HCT116 (cell line): ENCODE data around the gene USP9X. TPM values are rescaled to one million over a fixed set of nuclear protein-coding genes. Genes with fewer than 3 reads are reported as not detected.

Source experiments
- ATAC-seq: fragments of 200-7000 bp; cut with Tn5 transposase; 2 replicates; pipeline ENCODE4 v1.9.1; 2020; ENCODE audit warnings: mild to moderate bottlenecking, moderate library complexity
- BruUV-seq: library from RNA; stranded (reverse); fragments of 400-500 nt; replicated peaks from 2 replicates; lab custom pipeline; 2021; lab: Mats Ljungman, UMichigan
- CTCF ChIA-PET: fragments of 300-600 bp; sonication (Branson Sonifier 250); formaldehyde crosslinking; loops from one replicate; lab custom pipeline; 2021; ENCODE audit warnings: antibody characterized with exemption; lab: Charles Lee
- POLR2A ChIA-PET: fragments of 300-600, 350-600 bp; sonication (Branson Sonifier 250); formaldehyde crosslinking; loops from one replicate; lab custom pipeline; 2021; ENCODE audit warnings: antibody characterized with exemption; lab: Charles Lee
- RAD21 ChIA-PET, 2 experiments: fragments of 300-600 bp; sonication (Branson Sonifier 250); formaldehyde crosslinking; loops; one replicate each; lab custom pipeline; 2023; ENCODE audit warnings: low total read pairs in 2 of 2; ENCODE audit not compliant: uncharacterized antibody in 2 of 2, unreplicated experiment in 2 of 2, low non-redundant PET in 1 of 2; lab: Charles Lee
- DNase-seq: peaks from one replicate; pipeline ENCODE4 v3.0.0-alpha.2; 2010; ENCODE audit warnings: low read depth, low spot score
- H2AFZ ChIP-seq: fragments of 200-600 bp; shearing (Covaris generic), sonication (generic); 2 replicates; pipeline ENCODE4 v1.6.1; 2017; ENCODE audit warnings: low read depth, mixed run types, mixed read lengths, antibody characterized with exemption, low read length; ENCODE audit not compliant: poor library complexity, severe bottlenecking
- H3K27ac ChIP-seq: 2 replicates; pipeline ENCODE4 v1.5.1; 2012; ENCODE audit warnings: low read depth, low read length
- H3K27me3 ChIP-seq: fragments of 200-600 bp; sonication (generic); 2 replicates; pipeline ENCODE4 v1.6.1; 2016; ENCODE audit warnings: mixed run types, low read length, mixed read lengths; ENCODE audit not compliant: insufficient read depth
- H3K36me3 ChIP-seq, 2 experiments: fragments of 200-500 bp in 1 of 2; fragments of 200-600 bp in 1 of 2; sonication (Bioruptor generic) in 1 of 2; sonication (generic) in 1 of 2; 2 replicates each; pipeline versions ENCODE4 v1.5.1 to v1.6.1; 2014 to 2016; ENCODE audit warnings: low read length in 2 of 2, inconsistent platforms in 1 of 2, mixed read lengths in 1 of 2, mixed run types in 1 of 2; ENCODE audit not compliant: insufficient read depth in 2 of 2, control insufficient read depth in 1 of 2
- H3K4me1 ChIP-seq, 2 experiments: fragments of 200-600 bp in 1 of 2; sonication (generic) in 1 of 2; 2 replicates each; pipeline versions ENCODE4 v1.5.1 to v1.6.1; 2012 to 2017; ENCODE audit warnings: low read length in 2 of 2, inconsistent platforms in 1 of 2, mild to moderate bottlenecking in 1 of 2, mixed read lengths in 1 of 2, mixed run types in 1 of 2, moderate library complexity in 1 of 2; ENCODE audit not compliant: insufficient read depth in 2 of 2, control insufficient read depth in 1 of 2
- H3K4me2 ChIP-seq: fragments of 200-600 bp; sonication (generic); 2 replicates; pipeline ENCODE4 v1.6.1; 2017; ENCODE audit warnings: mixed run types, low read length, mixed read lengths
- H3K4me3 ChIP-seq, 2 experiments: fragments of 200-600 bp in 1 of 2; sonication (generic) in 1 of 2; replicated peaks in 1 of 2; 2 replicates each; pipeline ENCODE4 v1.5.1; 2011 to 2016; ENCODE audit warnings: low read length in 2 of 2, control low read depth in 1 of 2, low read depth in 1 of 2, mild to moderate bottlenecking in 1 of 2, mixed read lengths in 1 of 2, mixed run types in 1 of 2
- H3K79me2 ChIP-seq: fragments of 200-600 bp; sonication (generic); 2 replicates; pipeline ENCODE4 v1.6.1; 2017; ENCODE audit warnings: mild to moderate bottlenecking, mixed run types, low read length, moderate library complexity, mixed read lengths; ENCODE audit not compliant: insufficient read depth
- H3K9ac ChIP-seq: fragments of 200-600 bp; sonication (generic); 2 replicates; pipeline ENCODE4 v1.6.1; 2016; ENCODE audit warnings: low read length, mixed read lengths
- H3K9me2 ChIP-seq: fragments of 200-600 bp; sonication (generic), shearing (Covaris generic); 2 replicates; pipeline ENCODE4 v1.6.1; 2017; ENCODE audit warnings: mixed run types, mild to moderate bottlenecking, moderate library complexity; ENCODE audit not compliant: insufficient read depth
- H3K9me3 ChIP-seq, 2 experiments: fragments of 200-500 bp in 1 of 2; fragments of 200-600 bp in 1 of 2; sonication (Bioruptor generic) in 1 of 2; sonication (generic) in 1 of 2; 2 replicates each; pipeline ENCODE4 v1.6.1; 2014 to 2017; ENCODE audit warnings: low read length in 2 of 2, mixed read lengths in 2 of 2, inconsistent platforms in 1 of 2, low read depth in 1 of 2, mild to moderate bottlenecking in 1 of 2, mixed run types in 1 of 2, moderate library complexity in 1 of 2; ENCODE audit not compliant: control insufficient read depth in 1 of 2, insufficient read depth in 1 of 2
- H4K20me1 ChIP-seq: fragments of 200-600 bp; sonication (generic), shearing (Covaris generic); 2 replicates; pipeline ENCODE4 v1.6.1; 2017; ENCODE audit warnings: mixed run types, mild to moderate bottlenecking, moderate library complexity; ENCODE audit not compliant: insufficient read depth
- ATF3 ChIP-seq: IDR thresholded peaks from 2 replicates; pipeline ENCODE4 v1.6.1; 2012
- CTCF ChIP-seq, 3 experiments: fragments of 200-600 bp in 1 of 3; sonication (generic) in 1 of 3; IDR thresholded peaks in 2 of 3; conservative IDR thresholded peaks in 1 of 3; 2 replicates each; pipeline ENCODE4 v1.5.1; 2012 to 2017; ENCODE audit warnings: low read depth in 2 of 3, low read length in 2 of 3, antibody characterized with exemption in 1 of 3, borderline replicate concordance in 1 of 3, control low read depth in 1 of 3, mild to moderate bottlenecking in 1 of 3, mixed read lengths in 1 of 3, mixed run types in 1 of 3, moderate library complexity in 1 of 3; ENCODE audit not compliant: insufficient read depth in 1 of 3
- EGR1 ChIP-seq: IDR thresholded peaks from 2 replicates; pipeline ENCODE4 v1.6.1; 2012; ENCODE audit warnings: low read depth
- ELF1 ChIP-seq: IDR thresholded peaks from 2 replicates; pipeline ENCODE4 v1.6.1; 2012; ENCODE audit warnings: low read depth, borderline replicate concordance
- REST ChIP-seq: IDR thresholded peaks from 2 replicates; pipeline ENCODE4 v1.6.1; 2012; ENCODE audit warnings: low read depth
- TCF7L2 ChIP-seq: IDR thresholded peaks from 2 replicates; pipeline ENCODE4 v1.7.0; 2011; ENCODE audit warnings: borderline replicate concordance, inconsistent platforms; ENCODE audit not compliant: insufficient read depth, insufficient read length; ENCODE audit errors: extremely low read depth
- intact Hi-C: fragments of 100-400 bp; cut with micrococcal nuclease; formaldehyde crosslinking; loops from 2 replicates; pipeline ENCODE4 v1.10.0; 2022
- total RNA-seq: library from RNA; stranded (reverse); gene quantifications from one replicate; pipeline ENCODE4 v1.2.1, GENCODE V29; 2021; ENCODE audit not compliant: unreplicated experiment

The USP9X gene
- total RNA-seq, 1 experiment from 2014 or later, result 52.4 TPM

- no peak overlapping the region for H3K9ac ChIP-seq
- no peak overlapping the region for H3K27ac ChIP-seq
- no peaks in the 10 kb centered on the region for H3K36me3 ChIP-seq
- H3K27me3 ChIP-seq, result no peaks in the 10 kb centered on the region
- no peak for TF ChIP-seq EGR1
- H3K4me3 ChIP-seq, result no peak overlapping the region
- H4K20me1 ChIP-seq, result no peaks in the 10 kb centered on the region
- H2AFZ ChIP-seq, result no peak overlapping the region
- no peak for ATAC-seq
- ChIA-PET RAD21 (no interaction called here), CTCF (no interaction called here), POLR2A (no interaction called here)
- no TSS peak for BruUV-seq
- no peak for DNase-seq
- no peaks in the 10 kb centered on the region for H3K9me2 ChIP-seq
- no peaks in the 10 kb centered on the region for H3K9me3 ChIP-seq
- H3K4me1 ChIP-seq, result peaks cover 0 to 5% of the 10 kb centered on the region in 2 experiments; a peak in 2 of 4 replicates
- intact Hi-C loops, result no loop called here
- no peak overlapping the region for H3K4me2 ChIP-seq
- H3K79me2 ChIP-seq, result no peaks in the 10 kb centered on the region
Measured at GRCh38 chrX:41076742-41077141, 8.5 kb upstream of the USP9X start.

GRCh38 chrX:41081821-41082220 is 3.4 kb upstream of the USP9X start:
- POLR2A ChIA-PET, result interaction anchor here (0.6 kb wide), 1 partner anchor 64 kb away, joined by 4 read pairs; no protein-coding TSS in a partner anchor
- Histone ChIP-seq H3K4me2 (no peak overlapping the region), H3K27ac (no peak overlapping the region), H3K79me2 (peaks cover 15% of the 10 kb centered on the region), H3K4me3 (no peak overlapping the region), H3K36me3 (no peaks in the 10 kb centered on the region), H3K9me3 (no peaks in the 10 kb centered on the region), H3K4me1 (peaks cover 4 to 14% of the 10 kb centered on the region in 2 experiments), H3K9ac (no peak overlapping the region), H2AFZ (no peak overlapping the region), H4K20me1 (no peaks in the 10 kb centered on the region), H3K27me3 (no peaks in the 10 kb centered on the region), H3K9me2 (no peaks in the 10 kb centered on the region)
- no TSS peak for BruUV-seq
- CTCF ChIA-PET, result no interaction called here
- intact Hi-C loops, result no loop called here
- RAD21 ChIA-PET, result no interaction called here
- no peak for TF ChIP-seq ELF1
- DNase-seq (no peak), ATAC-seq (no peak)

GRCh38 chrX:41082783-41083182 is 2.5 kb upstream of the USP9X start:
- H3K36me3 ChIP-seq, result no peaks in the 10 kb centered on the region
- no peak overlapping the region for H3K4me2 ChIP-seq
- H3K4me3 ChIP-seq, result no peak overlapping the region
- ChIA-PET POLR2A (no interaction called here), CTCF (no interaction called here), RAD21 (no interaction called here)
- ATAC-seq, result no peak
- BruUV-seq, result no TSS peak
- H3K9ac ChIP-seq, result no peak overlapping the region
- intact Hi-C loops, result no loop called here
- no peak overlapping the region for H3K27ac ChIP-seq
- no peak for DNase-seq
- peaks cover 4 to 19% of the 10 kb centered on the region in 2 experiments for H3K4me1 ChIP-seq
- peaks cover 24% of the 10 kb centered on the region for H3K79me2 ChIP-seq
- H4K20me1 ChIP-seq, result no peaks in the 10 kb centered on the region
- H3K9me3 ChIP-seq, result no peaks in the 10 kb centered on the region
- H2AFZ ChIP-seq, result no peak overlapping the region
- no peak for TF ChIP-seq ATF3
- no peak for TF ChIP-seq TCF7L2
- no peak for TF ChIP-seq CTCF (IDR thresholded peaks at IDR 0.05 in 2 of 3, conservative IDR thresholded peaks at IDR 0.05 in 1 of 3; ENCODE audit: borderline replicate concordance in 1 of 3, insufficient read depth in 1 of 3, low read depth in 2 of 3, low read length in 2 of 3)
- no peak for TF ChIP-seq REST
- no peaks in the 10 kb centered on the region for H3K27me3 ChIP-seq
- no peaks in the 10 kb centered on the region for H3K9me2 ChIP-seq
